ENCODE data around the gene PIGU.
"Not testable (repeated sequence)": the region's sequence is repeated elsewhere in the genome, so short reads cannot be mapped to it uniquely, and the experiment has no call there.

PIGU gene

GRCh38 chr20:34706912-34707784, 30.3 kb upstream of the PIGU start:
- DNase-seq: no peak

- no peak for DNase-seq
These were observed 29.5 kb upstream of the PIGU start for GRCh38 chr20:34706302-34706875.

- DNase-seq: no peak
These were observed 28.8 kb upstream of the PIGU start for GRCh38 chr20:34705397-34706301.

GRCh38 chr20:34705008-34705396, 28.1 kb upstream of the PIGU start:
- DNase-seq: no peak

- peak; percentile 55 for DNase-seq
These were observed 27.5 kb upstream of the PIGU start, which contains the start of gene TP53INP2 for GRCh38 chr20:34704177-34705007. TSS of gene TP53INP2 (plus strand) at chr20:34704344. CDS start at chr20:34708740, 4,396 bp downstream.

GRCh38 chr20:34703424-34704176, 26.7 kb upstream of the PIGU start:
- no peak for DNase-seq

- no peak for DNase-seq
These were observed 26.1 kb upstream of the PIGU start for GRCh38 chr20:34703061-34703423.

- DNase-seq: no peak
These were observed 24.7 kb upstream of the PIGU start for GRCh38 chr20:34701405-34702085.

- DNase-seq: no peak
These were observed 16.5 kb upstream of the PIGU start for GRCh38 chr20:34693414-34693813.

- DNase-seq: no peak
These were observed 14.9 kb upstream of the PIGU start for GRCh38 chr20:34691838-34692237.

- DNase-seq: no peak
These were observed 12.6 kb upstream of the PIGU start for GRCh38 chr20:34689486-34689885.

GRCh38 chr20:34683667-34684066, 6.8 kb upstream of the PIGU start:
- DNase-seq: no peak

- DNase-seq: no peak
These were observed 3.8 kb upstream of the PIGU start for GRCh38 chr20:34680586-34681175.

- DNase-seq: no peak
These were observed 775 bp downstream of the PIGU start for GRCh38 chr20:34675993-34676641.

GRCh38 chr20:34675561-34675960, 1.3 kb downstream of the PIGU start:
- no peak for DNase-seq

GRCh38 chr20:34673412-34673811, 3.5 kb downstream of the PIGU start:
- no peak for DNase-seq

- no peak for DNase-seq
These were observed 7.8 kb downstream of the PIGU start for GRCh38 chr20:34669094-34669493.

- not testable (repeated sequence) for DNase-seq
These were observed 12.1 kb downstream of the PIGU start for GRCh38 chr20:34664751-34665150.

- DNase-seq: no peak
These were observed 13.5 kb downstream of the PIGU start for GRCh38 chr20:34663213-34663943.
